ENCODE data around the gene ST6GALNAC4. TPM values are rescaled to one million over a fixed set of nuclear protein-coding genes. Genes with fewer than 3 reads are reported as not detected.

Gene ST6GALNAC4
- total RNA-seq, 4 donors from 2014 or later = 16.7 to 66.1 (median 47.3) TPM

DNA sequence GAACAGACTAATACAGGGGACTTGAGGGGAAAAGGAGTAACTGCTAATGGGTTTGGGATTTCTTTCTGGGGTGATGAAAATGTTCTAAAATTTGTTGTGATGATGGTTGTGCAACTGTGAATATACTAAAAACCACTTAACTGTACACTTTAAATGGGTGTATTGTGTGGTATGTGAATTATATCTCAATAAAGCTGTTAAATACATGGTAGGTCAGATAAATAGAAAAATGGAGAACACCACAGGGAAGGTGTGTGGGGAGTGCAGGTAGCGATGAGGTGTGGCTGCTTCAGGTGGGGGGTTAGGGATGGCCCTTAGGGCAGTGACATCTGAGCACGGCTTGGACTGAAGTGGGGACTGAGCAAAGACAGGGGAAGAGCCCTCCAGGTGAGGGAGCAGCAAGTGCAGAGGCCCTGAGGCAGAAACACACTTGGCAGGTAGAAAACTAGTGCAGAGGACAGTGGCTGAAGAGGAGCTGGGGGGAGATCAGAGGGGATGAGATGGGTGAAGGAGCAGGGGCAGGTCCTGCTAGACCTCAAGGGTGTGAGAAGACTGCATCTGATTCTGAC lies 43.1 kb upstream of the ST6GALNAC4 start:
- 82 to 88% methylated on average over 2 of the region's 2 CpGs for WGBS, 2 donors (ENCODE audit: low coverage in 1 of 2)
- TF ChIP-seq POLR2AphosphoS5 (IDR thresholded peaks at IDR 0.05) = no peak
- TF ChIP-seq EP300 (IDR thresholded peaks at IDR 0.05; ENCODE audit: low read depth) = no peak
- TF ChIP-seq, protein P1, sequence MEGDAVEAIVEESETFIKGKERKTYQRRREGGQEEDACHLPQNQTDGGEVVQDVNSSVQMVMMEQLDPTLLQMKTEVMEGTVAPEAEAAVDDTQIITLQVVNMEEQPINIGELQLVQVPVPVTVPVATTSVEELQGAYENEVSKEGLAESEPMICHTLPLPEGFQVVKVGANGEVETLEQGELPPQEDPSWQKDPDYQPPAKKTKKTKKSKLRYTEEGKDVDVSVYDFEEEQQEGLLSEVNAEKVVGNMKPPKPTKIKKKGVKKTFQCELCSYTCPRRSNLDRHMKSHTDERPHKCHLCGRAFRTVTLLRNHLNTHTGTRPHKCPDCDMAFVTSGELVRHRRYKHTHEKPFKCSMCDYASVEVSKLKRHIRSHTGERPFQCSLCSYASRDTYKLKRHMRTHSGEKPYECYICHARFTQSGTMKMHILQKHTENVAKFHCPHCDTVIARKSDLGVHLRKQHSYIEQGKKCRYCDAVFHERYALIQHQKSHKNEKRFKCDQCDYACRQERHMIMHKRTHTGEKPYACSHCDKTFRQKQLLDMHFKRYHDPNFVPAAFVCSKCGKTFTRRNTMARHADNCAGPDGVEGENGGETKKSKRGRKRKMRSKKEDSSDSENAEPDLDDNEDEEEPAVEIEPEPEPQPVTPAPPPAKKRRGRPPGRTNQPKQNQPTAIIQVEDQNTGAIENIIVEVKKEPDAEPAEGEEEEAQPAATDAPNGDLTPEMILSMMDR (IDR thresholded peaks at IDR 0.05) = no peak
- no peak for TF ChIP-seq POLR2A (IDR thresholded peaks at IDR 0.05)
- in situ Hi-C loops (cut with MboI; ENCODE audit: low pct_ligation_motif_present in 1 of 4, low pct_unique_long_range_greater_than_20kb in 1 of 4, low sequenced_read_pairs in 3 of 4) (loop anchor here in 1 of 4 donors (25.0 kb wide), 1 partner anchor 152 kb away; no protein-coding TSS in a partner anchor), intact Hi-C loops (cut with DNase I; ENCODE audit: low total_unique reads) (no loop called here)
- H3K36me3 ChIP-seq = no peaks in the 10 kb centered on the region
- no peaks in the 10 kb centered on the region for H3K9me3 ChIP-seq
- no peaks in the 10 kb centered on the region for H3K27me3 ChIP-seq
- peak overlapping the region; percentile 94 to 98 (median 98) for H3K27ac ChIP-seq
- DNase-seq = no peak
- peaks cover 66 to 76% (median 68%) of the 10 kb centered on the region in 4 donors for H3K4me1 ChIP-seq
- H3K4me3 ChIP-seq = no peak overlapping the region

DNA sequence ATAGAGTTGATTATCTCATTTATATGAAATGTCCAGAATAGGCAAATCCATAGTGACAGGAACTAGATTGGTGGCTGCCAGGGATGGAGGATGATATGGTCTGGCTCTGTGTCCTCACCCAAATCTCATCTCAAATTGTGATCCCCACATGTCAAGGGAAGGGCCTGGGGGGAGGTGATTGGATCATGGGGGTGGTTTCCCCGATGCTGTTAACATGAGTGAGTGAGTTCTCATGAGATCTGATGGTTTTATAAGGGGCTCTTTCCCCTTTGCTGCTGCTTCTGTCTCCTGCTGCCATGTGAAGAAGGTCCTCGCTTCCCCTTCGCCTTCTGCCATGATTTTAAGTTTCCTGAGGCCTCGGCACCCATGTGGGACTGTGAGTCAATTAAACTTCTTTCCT lies 42.6 kb upstream of the ST6GALNAC4 start:
- in situ Hi-C loops (cut with MboI; ENCODE audit: low pct_ligation_motif_present in 1 of 4, low pct_unique_long_range_greater_than_20kb in 1 of 4, low sequenced_read_pairs in 3 of 4) (loop anchor here in 1 of 4 donors (25.0 kb wide), 1 partner anchor 153 kb away; no protein-coding TSS in a partner anchor), intact Hi-C loops (cut with DNase I; ENCODE audit: low total_unique reads) (no loop called here)
- Histone ChIP-seq H3K36me3 (no peaks in the 10 kb centered on the region), H3K27ac (peak overlapping the region in 3 of 4 donors; percentile 94 to 98 (median 97)), H3K4me1 (peaks cover 66 to 76% (median 68%) of the 10 kb centered on the region in 4 donors), H3K9me3 (no peaks in the 10 kb centered on the region), H3K4me3 (no peak overlapping the region), H3K27me3 (no peaks in the 10 kb centered on the region)
- DNase-seq = no peak
- no peak for TF ChIP-seq EP300 (IDR thresholded peaks at IDR 0.05; ENCODE audit: low read depth)
- TF ChIP-seq, protein P1 (IDR thresholded peaks at IDR 0.05) = no peak
- 89 to 95% methylated on average over 3 to 4 of the region's 4 CpGs for WGBS, 2 donors (ENCODE audit: low coverage in 1 of 2)

DNA sequence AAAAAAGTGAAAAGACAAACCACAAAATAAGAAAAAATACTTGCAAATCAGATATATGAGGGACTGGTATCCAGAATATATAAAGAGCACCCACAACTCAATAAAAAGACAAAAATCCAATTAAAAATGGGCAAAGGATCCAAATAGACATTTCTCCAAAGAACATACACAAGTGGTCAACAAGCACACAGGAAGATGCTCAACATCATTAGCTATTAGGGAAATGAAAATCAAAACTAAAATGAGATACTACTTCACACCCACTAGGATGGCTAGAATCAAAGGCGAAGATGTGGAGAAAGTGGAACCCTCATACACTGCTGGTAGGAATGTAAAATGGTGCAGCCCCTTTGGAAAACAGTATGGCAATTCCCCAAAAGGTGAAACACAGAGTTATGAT lies 41.9 kb upstream of the ST6GALNAC4 start:
- in situ Hi-C loops (cut with MboI; ENCODE audit: low pct_ligation_motif_present in 1 of 4, low pct_unique_long_range_greater_than_20kb in 1 of 4, low sequenced_read_pairs in 3 of 4) (loop anchor here in 1 of 4 donors (25.0 kb wide), 1 partner anchor 154 kb away; no protein-coding TSS in a partner anchor), intact Hi-C loops (cut with DNase I; ENCODE audit: low total_unique reads) (no loop called here)
- DNase-seq = no peak
- H3K9me3 ChIP-seq = no peaks in the 10 kb centered on the region
- H3K4me1 ChIP-seq = peaks cover 66 to 76% (median 68%) of the 10 kb centered on the region in 4 donors
- TF ChIP-seq POLR2AphosphoS5 (IDR thresholded peaks at IDR 0.05) (no peak), POLR2A (IDR thresholded peaks at IDR 0.05) (no peak), EP300 (IDR thresholded peaks at IDR 0.05; ENCODE audit: low read depth) (no peak)
- TF ChIP-seq, protein P1 (IDR thresholded peaks at IDR 0.05) = no peak
- H3K4me3 ChIP-seq = no peak overlapping the region
- H3K36me3 ChIP-seq = no peaks in the 10 kb centered on the region
- WGBS, 2 donors (ENCODE audit: low coverage in 1 of 2) = 97 to 100% methylated on average over 1 of the region's 1 CpG
- H3K27me3 ChIP-seq = no peaks in the 10 kb centered on the region
- peak overlapping the region in 2 of 4 donors; percentile 97 to 98 for H3K27ac ChIP-seq

DNA sequence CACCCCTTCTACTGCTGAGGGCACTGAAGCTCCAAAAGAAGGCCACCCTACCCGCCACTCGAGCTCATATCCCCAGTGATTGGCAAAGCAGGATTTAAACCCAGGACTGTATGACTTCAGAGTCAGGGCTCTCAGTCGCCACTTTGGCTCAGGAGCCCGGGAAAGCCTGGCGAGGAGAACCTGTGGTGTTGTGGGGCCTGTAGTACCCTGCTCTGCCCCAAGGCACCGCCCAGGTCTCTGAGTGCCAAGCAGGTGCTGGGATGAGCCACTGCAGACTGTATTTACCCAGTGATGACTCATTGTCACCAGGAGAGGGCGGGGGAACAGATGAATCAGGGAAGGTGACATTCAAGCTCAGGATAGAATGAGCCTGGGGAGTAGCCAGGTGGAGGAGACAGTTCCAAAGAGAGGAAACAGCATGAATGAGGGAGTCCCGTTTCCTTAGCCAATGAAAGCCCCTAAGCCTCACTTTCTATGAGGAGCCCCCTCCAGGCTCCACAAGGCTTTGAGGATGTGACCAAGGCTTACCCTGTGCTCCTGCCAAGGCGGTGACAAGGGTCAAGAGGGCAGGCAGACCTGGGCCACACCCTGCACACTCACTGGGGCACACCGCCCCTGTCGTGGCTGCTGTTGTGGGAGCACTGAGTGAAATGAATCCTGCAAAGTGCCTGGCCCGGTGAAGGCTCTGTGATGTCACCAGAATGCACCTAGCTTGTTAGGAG lies 38.6 kb upstream of the ST6GALNAC4 start:
- Histone ChIP-seq H3K36me3 (no peaks in the 10 kb centered on the region), H3K27me3 (no peaks in the 10 kb centered on the region), H3K9me3 (no peaks in the 10 kb centered on the region), H3K27ac (peak overlapping the region; percentile 82 to 92 (median 87)), H3K4me3 (no peak overlapping the region), H3K4me1 (peaks cover 43 to 72% (median 55%) of the 10 kb centered on the region in 4 donors)
- peak; percentile 93 for DNase-seq
- no peak for TF ChIP-seq EP300 (IDR thresholded peaks at IDR 0.05; ENCODE audit: low read depth)
- TF ChIP-seq POLR2A (IDR thresholded peaks at IDR 0.05) = peak; percentile 56
- TF ChIP-seq, protein P1 (IDR thresholded peaks at IDR 0.05) = peak; percentile 43 to 97 (median 68)
- peak; percentile 71 to 86 (median 85) for TF ChIP-seq POLR2AphosphoS5 (IDR thresholded peaks at IDR 0.05)
- WGBS, 2 donors (ENCODE audit: low coverage in 1 of 2) = 19% methylated on average over 3 of the region's 12 CpGs; no CpG with 5 or more reads in 1 of the 2 donors
- in situ Hi-C loops (cut with MboI; ENCODE audit: low pct_ligation_motif_present in 1 of 4, low pct_unique_long_range_greater_than_20kb in 1 of 4, low sequenced_read_pairs in 3 of 4) (loop anchor here in 1 of 4 donors (25.0 kb wide), 1 partner anchor 157 kb away; no protein-coding TSS in a partner anchor), intact Hi-C loops (cut with DNase I; ENCODE audit: low total_unique reads) (no loop called here)

All from transverse colon (tissue), 4 donors.